Astrocyte of the spinal cord (primary cell): ENCODE results near the gene IGSF8.

Experiments
- DNase-seq: peaks from one replicate; pipeline ENCODE4 v3.0.0; 2011; ENCODE audit warnings: low read depth, low spot score
- H3K4me3 ChIP-seq: 2 replicates; pipeline ENCODE4 v1.5.1; 2011; ENCODE audit warnings: low read depth, mild to moderate bottlenecking, low read length, moderate library complexity
- in situ Hi-C: cut with HindIII; loops from 2 replicates; pipeline ENCODE4 v1.10.0; 2017; ENCODE audit warnings: low sequenced_read_pairs
- TF ChIP-seq, protein P1 (sequence below): IDR thresholded peaks from 2 replicates; pipeline ENCODE4 v1.5.1; 2012; ENCODE audit warnings: low read depth, mild to moderate bottlenecking, low read length, inconsistent platforms

Gene IGSF8

DNA sequence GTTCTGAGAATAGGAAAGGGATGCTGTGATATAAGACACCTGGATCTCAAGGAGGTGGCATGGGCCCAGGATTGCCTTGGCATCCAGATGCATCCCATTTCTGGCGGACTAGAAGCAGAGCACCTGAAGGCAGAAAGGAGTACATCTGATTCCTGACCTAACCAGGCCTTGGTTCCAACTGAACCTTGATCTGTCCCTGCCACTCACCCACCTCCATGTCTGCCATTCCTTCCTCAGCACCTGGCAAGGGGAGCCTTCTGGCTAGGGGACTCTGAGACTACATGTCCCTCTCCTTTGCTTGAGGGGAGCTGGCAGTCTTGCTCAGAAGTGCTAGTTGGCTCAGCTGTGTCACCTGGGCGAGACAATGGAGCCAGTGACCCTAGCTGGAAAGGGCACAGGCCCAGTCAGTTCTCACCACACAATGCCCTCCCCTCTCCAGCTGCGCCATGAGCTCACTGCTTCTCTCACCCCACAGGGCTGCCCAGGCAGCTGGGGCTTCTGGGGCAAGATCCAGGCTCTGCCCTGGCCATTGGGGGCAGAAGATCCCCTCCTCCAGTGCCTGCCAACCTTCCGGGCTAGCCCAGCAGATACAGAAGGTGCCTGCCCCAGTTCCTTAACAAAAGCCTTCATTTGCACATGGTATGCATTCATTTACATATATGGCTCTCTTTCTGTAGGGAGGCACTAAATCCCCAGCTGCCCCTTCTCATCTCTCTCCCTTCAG, 2.9 kb downstream of the IGSF8 start:
- TF ChIP-seq, protein P1, sequence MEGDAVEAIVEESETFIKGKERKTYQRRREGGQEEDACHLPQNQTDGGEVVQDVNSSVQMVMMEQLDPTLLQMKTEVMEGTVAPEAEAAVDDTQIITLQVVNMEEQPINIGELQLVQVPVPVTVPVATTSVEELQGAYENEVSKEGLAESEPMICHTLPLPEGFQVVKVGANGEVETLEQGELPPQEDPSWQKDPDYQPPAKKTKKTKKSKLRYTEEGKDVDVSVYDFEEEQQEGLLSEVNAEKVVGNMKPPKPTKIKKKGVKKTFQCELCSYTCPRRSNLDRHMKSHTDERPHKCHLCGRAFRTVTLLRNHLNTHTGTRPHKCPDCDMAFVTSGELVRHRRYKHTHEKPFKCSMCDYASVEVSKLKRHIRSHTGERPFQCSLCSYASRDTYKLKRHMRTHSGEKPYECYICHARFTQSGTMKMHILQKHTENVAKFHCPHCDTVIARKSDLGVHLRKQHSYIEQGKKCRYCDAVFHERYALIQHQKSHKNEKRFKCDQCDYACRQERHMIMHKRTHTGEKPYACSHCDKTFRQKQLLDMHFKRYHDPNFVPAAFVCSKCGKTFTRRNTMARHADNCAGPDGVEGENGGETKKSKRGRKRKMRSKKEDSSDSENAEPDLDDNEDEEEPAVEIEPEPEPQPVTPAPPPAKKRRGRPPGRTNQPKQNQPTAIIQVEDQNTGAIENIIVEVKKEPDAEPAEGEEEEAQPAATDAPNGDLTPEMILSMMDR, result no peak
- in situ Hi-C loops, result no loop called here
- H3K4me3 ChIP-seq, result no peak overlapping the region
- no peak for DNase-seq

DNA sequence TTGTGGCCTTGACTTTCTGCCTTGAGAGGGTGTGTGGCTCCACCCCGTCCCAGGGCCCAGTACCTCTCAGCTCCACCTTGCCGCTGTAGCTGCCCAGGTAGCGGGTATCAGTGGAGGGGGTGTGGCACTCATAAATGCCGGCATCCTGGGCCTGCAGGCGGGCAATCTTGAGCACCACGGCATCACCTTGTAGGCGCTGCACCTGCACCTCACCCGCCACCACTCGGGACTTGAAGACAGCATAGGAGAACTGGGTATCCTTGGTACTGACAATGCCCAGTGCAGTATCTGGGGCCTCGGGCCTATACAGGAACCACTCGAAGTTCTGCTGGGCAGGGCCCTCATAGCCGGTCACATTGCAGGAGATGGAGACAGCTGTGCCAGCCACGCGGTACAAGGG, 3.6 kb downstream of the IGSF8 start:
- no peak for DNase-seq
- in situ Hi-C loops, result no loop called here
- H3K4me3 ChIP-seq, result no peak overlapping the region
- TF ChIP-seq, protein P1, result no peak

DNA sequence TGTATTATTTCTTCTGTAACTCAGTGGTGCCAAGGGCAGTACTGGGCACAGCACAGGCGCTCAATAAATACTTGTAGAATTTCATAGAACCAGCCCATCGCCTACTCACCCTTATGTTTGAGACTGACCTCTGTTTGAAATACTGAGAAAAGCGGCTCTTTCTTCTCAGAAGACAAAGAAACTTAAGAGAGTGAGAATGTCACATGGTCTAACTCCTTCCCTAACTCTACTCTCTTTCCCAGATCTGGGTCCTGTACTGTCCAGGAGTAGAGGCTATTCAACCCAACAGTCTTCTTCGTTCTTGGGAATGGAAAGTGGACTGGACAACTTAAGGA, 4.2 kb downstream of the IGSF8 start:
- in situ Hi-C loops, result no loop called here
- H3K4me3 ChIP-seq, result no peak overlapping the region
- TF ChIP-seq, protein P1, result no peak
- DNase-seq, result no peak

DNA sequence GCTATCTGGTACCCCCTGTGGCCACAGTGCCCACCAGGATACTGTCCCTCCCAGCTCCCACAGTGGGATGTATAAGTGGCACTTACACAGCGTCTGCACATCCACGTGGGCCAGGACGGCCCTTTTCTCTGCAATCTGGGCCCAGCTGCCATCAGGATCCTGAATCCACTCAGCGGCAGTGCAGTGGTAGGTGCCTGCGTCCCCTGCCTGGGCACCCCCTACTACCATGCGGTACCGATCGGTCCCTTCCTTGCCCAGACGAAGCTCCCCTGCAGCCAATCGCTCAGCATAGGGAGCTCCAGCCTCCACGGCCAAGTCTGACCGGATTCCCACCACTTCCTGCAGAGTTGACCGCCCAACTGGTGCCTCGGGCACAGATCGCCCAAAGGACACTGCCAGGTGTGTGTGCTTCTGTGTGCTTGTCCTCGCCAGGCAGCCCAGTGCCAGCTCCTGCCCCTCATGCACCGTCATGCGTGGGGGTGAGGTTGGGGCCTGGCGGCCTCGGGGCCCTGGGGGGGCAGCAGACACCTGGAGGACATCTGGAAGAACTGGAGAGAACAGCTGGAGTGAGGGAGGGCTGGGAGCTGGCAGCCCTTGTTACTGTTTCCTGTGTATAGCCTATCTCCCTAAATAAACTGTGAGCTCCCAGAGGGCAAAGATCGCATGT, 4.7 kb downstream of the IGSF8 start:
- no peak overlapping the region for H3K4me3 ChIP-seq
- in situ Hi-C loops, result no loop called here
- TF ChIP-seq, protein P1, result no peak
- DNase-seq, result no peak

DNA sequence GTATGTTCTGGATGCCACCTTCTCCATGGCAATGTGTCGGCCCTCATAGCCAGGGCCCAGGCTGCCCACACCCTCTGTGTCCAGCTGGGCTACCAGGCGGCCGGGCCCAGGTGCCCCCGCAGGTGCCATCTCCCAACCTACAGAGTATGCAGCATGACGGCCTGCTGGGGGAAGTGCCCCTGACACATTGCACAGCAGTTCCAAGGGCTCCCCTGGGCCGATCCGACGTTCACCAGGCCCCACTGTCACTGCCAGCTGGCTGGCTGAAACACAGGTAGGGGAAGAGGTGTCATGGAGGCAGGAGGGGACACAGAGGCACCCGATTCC, 5.4 kb downstream of the IGSF8 start:
- no peak overlapping the region for H3K4me3 ChIP-seq
- TF ChIP-seq, protein P1, result no peak
- no peak for DNase-seq
- in situ Hi-C loops, result no loop called here

DNA sequence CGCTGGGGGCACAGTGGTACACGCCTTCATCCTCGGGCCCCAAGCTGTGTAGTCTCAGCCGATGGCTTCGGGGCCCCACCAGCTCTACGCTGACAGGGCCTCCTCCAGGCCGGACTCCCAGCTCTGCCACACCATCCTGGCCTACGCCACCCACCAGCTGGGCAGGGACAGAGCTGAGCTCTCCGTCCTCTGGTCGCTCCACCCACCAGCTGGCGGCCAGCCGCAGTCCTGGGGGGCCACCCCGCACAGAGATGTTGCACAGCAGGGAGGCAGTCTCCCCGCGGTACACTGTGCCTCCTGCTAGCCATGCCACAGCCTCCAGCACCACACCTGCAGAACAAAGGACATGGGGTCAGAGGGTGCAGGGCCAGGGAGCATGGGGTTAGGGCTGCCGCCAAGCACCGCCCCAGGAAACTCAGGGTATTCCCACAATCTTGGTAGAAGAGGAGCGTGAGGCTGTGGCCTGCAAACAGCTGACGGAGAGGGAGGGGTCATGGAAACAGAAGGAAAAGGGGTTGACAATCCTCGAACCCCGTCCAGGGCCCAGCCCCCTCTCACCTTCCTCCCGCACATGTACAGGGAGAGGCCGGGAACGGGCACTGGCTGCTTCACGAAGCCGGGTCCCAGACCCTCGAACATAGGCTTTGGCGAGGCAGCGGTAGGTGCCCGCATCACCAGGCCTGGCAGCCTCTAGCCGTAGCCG, 5.9 kb downstream of the IGSF8 start:
- no peak for DNase-seq
- TF ChIP-seq, protein P1, result no peak
- no peak overlapping the region for H3K4me3 ChIP-seq
- in situ Hi-C loops, result no loop called here
